NCI-H345 (cell line): ENCODE data around the gene LY86.
"Not testable (repeated sequence)": the region's sequence is repeated elsewhere in the genome, so short reads cannot be mapped to it uniquely, and the experiment has no call there.

Source experiments
- DNase-seq: peaks from one replicate; lab custom pipeline; 2025; lab: John Stamatoyannopoulos, UW

The LY86 gene

GRCh38 chr6:6596529-6597328 is 8.2 kb downstream of the LY86 start:
- no peak for DNase-seq

- DNase-seq, result no peak
Observed at GRCh38 chr6:6597682-6598081, 9.2 kb downstream of the LY86 start.

DNA sequence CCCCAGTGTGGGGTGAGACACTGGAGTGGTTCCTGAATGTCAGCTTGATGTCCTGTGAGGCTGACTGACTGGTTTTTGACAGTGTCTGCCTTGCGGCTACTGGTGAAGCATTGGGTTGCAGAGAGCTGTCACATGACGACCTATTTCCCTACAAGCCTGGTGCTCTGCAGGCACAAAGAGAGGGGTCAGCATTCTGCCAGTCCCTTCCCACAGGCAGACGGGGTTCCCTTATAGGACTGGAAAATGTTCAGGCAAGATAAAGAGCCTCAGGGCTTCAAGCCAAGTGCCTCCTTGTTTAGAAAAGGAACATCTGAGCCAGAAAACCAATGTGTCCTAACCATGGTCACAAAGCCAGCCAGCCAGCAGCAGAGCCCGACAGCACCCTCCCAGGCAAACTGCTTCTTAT is 11.0 kb downstream of the LY86 start:
- DNase-seq, result no peak

- DNase-seq, result peak; percentile 11
Observed at GRCh38 chr6:6600875-6601274, 12.4 kb downstream of the LY86 start.

DNA sequence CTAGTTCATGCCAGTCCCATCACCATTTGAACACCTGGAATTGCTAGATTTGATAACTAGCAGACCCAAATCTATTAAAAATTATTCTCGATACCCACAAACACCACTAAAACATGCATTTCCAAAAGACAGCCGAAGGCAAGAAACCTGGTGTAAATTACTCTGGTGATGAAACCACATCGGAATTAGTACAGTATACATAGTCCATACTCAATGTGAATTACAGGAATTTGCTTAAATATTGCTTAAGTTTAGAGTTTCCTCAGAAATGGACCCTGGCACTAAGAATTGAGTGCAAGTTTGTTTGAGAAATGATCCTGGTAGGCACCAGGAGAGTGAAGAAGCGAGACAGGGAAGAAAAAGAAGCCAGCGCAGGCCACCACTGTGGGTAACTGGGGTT is 13.7 kb downstream of the LY86 start:
- DNase-seq, result no peak

GRCh38 chr6:6603317-6603716 is 14.8 kb downstream of the LY86 start:
- no peak for DNase-seq

- no peak for DNase-seq
Observed at GRCh38 chr6:6604015-6604414, 15.5 kb downstream of the LY86 start.

DNA sequence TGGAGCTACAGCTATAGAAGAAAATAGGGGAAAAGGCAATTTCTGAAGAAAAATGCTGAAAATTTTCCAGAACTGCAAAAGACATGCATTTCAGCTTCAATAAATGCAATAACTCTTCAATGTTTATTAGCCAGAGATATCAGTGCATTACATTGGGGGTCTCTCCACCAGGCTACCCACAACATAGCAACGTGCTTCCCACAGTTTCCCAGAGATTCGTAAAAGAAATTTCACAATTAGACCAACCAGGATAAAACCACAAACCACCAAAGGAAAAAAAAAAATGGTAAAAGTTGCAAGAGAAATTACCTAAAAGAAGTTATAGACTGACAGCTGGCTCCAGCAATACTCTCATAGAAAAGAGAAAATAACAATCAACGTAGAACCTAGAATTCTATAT is 16.0 kb downstream of the LY86 start:
- no peak for DNase-seq

- no peak for DNase-seq
Observed at GRCh38 chr6:6605873-6606272, 17.4 kb downstream of the LY86 start.

GRCh38 chr6:6606391-6607030 is 18.0 kb downstream of the LY86 start:
- DNase-seq, result not testable (repeated sequence)

GRCh38 chr6:6609450-6609849 is 20.9 kb downstream of the LY86 start:
- DNase-seq, result no peak

DNA sequence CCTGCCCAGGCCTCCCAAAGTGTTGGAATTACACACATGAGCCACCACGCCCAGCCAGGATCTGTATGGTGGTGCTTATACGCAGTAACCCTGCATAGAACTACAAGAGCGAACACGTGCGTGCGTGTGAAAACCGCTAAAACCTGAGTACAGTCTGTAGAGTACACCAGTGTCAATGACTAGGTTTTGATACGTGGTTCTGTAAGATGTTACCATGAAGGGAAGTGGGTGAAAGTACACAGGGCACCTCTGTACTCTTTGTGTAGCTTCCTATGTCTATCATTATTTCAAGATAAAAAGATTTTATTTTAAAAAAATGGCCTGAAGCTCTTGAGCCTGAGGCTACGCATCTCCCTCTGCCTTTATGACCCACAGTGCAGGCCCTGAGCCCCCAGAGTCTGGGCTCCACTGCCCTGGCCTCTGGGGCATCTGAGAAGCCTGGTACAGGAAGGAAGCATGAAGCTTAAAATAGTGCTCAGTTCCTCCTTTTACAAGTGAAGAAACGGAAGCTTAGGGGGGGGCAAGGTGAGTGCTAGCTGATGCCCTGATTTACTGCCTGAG is 21.6 kb downstream of the LY86 start:
- DNase-seq, result no peak

GRCh38 chr6:6611486-6611885 is 23.0 kb downstream of the LY86 start:
- no peak for DNase-seq

DNA sequence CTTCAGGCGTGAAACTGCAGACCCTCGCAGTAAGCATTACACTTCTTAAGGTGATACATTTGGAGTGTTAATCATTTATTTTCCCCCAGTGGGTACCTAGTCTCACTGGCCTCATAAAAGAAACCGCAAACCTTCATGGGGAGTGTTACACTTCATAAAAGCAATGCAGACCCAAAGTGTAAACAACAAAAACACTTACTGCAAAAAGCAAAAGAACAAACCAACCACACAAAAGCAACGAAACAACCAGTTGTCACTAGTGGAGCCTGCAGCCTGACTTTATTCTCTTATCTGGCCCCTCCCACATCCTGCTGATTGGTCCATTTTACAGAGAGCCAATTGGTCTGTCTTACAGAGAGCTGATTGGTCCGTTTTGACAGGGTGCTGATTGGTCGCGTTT is 23.8 kb downstream of the LY86 start:
- DNase-seq, result no peak

- DNase-seq, result not testable (repeated sequence)
Observed at GRCh38 chr6:6613103-6613718, 24.7 kb downstream of the LY86 start.

DNA sequence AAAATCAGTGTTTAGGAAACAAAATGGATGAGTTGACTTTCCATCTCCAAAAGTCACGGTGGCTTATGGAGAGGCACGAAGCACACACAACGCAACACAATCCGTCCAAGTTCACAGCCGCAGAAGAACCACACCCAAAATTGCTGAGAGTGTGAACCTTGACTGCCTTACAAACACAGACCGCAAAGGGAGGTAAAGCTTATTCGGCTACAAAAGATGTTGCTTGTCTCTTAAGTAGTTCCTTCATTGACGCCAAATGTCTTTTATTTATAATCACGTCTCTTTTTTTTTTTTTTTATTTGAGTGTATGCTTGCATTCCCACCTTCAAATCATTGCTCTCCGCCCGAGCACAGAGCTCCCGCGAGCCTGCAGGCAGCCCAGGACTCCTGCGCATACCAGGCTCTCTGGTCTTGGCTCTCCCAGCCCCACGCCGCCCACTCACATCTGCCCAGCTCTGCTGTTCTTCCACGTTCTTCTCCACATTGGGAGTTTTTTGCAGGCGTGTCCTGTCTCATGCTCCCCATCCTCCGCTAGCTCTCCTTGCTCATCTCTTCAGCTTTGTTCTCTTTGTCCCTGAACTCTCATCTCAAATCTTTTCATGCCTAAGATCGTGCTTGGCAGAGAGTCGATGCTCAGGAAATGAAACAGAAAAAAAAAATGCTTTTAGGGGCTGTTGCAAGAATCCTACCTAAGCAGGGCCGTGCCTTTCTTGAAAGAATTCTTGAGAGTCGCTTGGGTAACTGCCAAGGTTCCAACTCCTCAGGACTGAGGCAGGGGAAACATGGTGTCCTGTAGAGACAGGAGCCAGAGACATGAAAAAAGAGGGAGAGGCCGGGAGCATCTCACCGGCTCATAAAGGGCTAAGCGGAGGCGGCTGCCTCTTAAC is 25.8 kb downstream of the LY86 start:
- no peak for DNase-seq

GRCh38 chr6:6614983-6615349 is 26.4 kb downstream of the LY86 start:
- no peak for DNase-seq

GRCh38 chr6:6616656-6617055 is 28.1 kb downstream of the LY86 start:
- no peak for DNase-seq

DNA sequence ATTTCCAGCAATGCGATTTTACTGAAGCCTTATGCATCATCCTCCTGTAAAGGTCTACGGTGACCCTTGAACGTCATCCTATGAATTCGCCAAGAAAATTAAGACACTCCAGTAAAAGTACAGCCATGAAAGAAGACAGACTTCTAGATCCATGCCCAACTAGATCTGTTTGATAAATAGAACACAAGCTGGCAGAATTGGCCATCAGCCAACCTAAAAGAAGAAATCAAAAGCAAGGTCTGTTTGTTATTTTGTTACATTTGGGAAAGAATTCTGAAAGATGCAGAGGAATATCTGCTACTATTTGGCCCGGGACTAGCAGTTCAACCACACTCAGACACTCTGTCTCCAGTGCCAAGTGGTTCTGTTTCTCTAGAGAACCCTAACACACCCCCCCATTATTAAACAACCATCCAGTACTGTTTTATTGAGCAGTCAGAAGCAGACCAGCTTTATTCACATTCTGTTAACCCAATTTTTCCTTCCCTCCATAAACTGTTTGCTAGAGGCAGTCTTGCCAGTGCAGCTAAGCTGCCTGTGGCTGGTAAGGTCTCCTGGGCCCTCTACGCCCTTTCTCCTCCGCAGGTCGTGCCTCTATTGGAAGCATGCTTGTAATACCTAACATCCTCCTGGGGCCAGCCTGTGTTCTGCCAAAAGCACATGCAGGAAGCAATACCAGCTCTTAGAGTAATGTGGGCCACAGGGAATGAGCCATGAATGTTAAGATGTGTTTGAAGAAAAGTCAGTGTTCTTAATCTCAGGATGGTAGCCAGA is 30.7 kb downstream of the LY86 start:
- DNase-seq, result no peak

GRCh38 chr6:6620766-6621425 is 32.4 kb downstream of the LY86 start:
- DNase-seq, result no peak

- no peak for DNase-seq
Observed at GRCh38 chr6:6622501-6622900, 34.0 kb downstream of the LY86 start.
